Measurements from ENCODE around the gene WBP1L.
"Not testable (repeated sequence)": the region's sequence is repeated elsewhere in the genome, so short reads cannot be mapped to it uniquely, and the experiment has no call there.

The WBP1L gene

DNA sequence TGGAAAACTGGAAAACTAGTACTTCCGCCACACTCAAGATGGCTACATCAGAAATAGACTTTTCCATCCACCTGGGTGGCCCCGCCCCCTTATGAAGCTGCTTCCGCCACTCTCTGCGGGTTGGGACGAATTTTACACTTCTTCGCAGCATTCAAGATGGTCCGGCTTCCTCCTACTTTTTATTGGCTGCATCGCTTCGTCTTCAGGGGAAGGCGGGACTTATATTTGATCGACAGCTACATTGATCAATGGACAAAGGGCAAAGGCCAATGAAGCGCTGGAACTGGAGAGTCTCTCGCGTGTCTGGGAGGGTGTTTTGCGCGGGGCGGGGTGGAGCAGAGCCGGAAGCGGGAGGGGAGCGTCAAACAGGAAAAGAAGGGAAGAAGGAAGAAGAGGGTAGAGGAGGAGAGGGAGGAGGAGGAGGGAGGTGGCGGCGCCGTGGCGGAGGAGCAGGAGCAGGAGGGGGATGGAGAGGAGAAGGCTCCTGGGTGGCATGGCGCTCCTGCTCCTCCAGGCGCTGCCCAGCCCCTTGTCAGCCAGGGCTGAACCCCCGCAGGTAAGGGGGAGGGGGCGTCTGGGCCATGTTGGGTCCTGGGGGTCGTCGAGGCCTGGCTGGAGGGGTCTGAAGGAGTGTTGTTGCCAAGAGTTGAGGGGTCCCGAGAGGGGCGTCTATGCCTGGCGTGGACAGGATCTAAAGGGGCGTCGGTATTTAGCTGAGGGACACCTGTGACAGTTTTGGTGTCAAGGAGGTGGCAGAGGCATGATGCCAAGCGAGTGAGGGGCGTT lies at the start of gene WBP1L:
Gene WBP1L, plus strand, starts transcription at position 361 of the 786 bp plus-strand sequence. Its CDS starts 106 bp downstream, at position 467.
- peak; percentile 93 for DNase-seq

DNA sequence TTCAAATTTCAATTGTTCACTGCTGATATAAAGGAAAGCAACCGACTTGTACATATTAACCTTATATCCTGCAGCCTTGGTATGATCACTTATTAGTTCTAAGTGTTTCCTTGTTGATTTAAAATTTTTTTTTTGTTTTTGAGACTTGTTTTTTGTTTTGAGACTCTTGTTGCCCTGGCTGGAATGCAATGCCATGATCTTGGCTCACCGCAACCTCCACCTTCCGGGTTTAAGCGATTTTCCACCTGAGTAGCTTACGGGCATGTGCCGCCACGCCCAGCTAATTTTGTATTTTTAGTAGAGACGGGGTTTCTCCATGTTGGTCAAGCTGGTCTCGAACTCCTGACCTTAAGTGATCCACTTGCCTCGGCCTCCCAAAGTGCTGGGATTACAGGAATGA lies 48.3 kb upstream of the WBP1L start:
- not testable (repeated sequence) for DNase-seq

DNA sequence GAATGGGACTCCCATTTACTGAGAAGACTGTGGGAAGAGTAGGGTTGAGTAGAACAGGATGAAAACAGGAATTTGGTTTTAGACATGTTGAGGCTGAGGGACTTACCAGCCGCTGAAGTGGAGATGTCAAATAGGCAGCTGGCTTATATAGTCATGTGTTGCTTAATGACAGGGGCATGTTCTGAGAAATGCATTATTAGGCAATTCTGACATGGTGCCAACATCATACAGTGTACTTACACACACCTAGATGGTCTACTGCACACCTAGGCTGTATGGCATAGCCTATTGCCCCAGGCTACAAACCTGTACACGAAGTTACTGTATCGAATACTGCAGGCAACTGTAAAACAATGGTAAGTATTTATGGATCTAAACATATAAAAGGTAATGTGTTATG lies 47.0 kb upstream of the WBP1L start:
- no peak for DNase-seq

DNA sequence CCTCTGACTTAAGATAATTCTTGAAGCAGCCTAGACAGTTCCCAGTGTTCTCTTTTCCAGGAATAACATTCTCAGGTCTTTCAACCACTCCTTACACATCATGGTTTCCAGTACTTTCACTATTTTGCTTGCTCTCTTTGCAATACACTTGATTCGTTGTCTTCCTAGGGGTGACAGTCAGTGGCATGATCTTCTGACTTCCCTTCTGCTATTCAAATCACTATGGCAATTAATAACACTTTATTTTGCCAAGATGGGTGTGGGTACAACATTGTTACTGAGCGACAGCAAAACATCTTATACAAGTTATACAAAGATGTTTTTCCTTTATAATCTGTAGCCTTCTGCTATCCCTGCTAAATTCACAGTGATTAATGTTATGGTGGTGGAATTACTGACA lies 44.9 kb upstream of the WBP1L start:
- DNase-seq = no peak

DNA sequence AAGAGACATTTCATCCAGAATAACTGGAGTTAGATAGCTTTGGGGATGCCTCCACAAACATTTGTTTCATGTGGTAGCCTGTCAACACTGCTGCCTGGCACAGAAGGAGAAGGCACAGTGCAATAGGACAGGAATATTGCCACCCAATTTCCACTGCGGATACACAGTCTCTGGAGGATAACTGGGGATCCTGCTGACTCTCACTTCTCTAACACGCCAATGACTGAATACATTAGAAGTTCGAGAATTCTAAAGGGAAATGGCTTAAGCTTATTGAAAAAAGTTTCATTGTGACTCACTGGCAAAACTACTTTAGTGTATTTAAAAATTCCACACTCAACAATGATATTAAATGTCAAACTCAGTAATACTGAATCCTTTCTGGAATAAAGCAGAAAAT lies 42.5 kb upstream of the WBP1L start:
- DNase-seq = no peak

DNA sequence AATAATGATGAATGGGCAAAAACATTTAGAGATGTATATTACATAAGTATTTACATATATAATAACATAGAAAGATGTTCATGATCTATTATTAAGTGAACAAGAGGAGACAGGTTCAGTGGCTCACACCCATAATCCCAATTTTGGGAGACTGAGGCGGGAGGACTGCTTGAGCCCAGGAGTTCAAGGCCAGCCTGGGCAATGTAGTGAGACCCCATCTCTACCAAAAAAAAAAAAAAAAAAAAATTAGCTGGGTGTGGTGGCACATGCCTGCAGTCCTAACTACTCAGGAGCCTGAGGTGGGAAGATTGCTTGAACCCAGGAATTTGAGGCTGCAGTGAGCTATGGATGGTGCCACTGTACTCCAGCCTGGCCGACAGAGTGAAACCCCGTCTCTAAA lies 42.0 kb upstream of the WBP1L start:
- no peak for DNase-seq

DNA sequence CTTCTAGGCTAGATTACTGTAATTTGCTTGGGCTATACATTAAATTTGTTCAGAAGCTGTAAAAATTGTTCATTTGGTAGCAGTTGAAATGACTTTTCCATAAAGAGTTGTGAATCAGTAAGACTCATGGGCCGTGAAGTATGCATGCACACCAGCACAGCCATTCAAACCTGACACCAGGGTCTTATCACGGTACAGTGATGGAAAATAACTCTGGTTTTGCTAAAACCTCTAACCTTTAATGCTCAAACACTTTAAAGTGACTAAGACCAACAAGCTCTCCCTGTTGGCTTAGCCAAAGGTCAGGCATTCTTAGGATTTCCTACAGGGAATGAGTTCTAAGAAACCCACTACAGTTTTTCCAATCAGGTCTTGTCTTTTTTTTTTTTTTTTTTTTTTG lies 41.0 kb upstream of the WBP1L start:
- no peak for DNase-seq

DNA sequence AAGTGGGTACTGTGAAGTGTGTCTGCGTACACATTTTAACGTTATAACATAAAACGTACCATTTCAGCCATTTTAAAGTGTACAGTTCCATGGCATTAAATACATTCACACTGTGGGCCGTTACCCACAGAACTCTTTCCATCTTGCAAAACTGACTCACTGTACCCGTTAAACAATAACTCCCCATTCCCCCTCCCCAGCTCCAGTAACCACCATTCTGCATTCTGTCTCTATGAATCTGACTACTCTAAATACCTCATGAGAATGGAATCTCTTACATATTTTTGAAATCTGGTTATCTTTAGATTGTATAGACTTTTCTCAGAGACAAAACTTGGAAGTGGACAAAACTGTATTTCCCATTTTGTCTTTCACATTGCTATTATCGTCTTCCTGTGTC lies 38.8 kb upstream of the WBP1L start:
- DNase-seq = no peak

DNA sequence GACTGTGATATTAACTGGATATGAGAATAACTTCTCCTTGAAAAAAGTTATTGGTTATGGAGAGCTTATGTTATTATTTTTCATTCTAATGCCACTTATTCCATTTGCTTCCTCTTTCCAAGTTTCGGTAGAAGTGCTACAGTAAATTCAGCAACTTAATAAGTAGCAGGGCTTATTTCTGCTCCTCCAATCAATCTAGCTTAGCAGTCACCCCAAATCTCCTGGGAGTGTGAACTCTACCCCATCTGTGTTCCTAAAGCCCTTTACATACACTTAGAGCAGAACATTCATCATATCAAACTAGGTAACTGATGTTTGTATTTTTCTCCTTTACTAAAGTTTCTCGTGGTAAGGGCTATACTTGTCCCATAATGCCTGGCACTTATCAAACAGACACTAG lies 38.2 kb upstream of the WBP1L start:
- DNase-seq = no peak

DNA sequence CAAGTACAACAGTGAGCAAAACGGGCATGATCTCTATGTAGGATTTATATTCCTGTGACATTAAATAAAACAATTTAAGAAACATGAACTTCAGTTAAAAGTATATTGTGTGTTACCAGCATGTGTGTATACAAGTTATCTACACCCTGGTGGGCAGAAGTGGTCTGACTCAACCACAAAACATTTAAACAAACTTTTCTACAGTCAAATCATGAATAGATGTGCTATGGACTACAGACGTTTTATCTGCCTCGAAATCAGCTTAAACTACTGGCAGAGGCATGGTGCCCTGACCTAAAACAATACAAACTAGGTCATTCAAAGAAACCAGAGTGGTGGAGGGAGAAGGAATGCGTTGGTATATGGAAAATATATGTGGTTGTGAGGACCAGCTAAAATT lies 33.1 kb upstream of the WBP1L start:
- no peak for DNase-seq

DNA sequence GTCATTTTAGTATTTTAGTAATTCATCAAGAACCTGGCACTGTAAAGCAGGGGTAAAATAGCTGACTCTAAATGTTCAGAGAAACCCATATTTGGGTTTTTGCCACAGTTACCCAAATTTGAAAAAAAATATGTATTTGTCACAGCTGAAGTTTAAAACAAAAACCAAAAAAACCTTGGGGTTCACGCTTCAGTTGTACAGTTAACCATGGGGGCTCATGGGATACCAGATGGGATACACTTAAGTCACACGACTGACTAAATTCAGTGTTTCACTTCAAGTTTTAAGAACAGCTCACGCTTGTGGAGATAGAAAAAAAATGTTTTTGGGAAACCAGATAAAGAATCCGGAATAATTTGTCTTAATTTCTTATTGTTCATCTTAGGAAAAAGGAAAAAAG lies 31.7 kb upstream of the WBP1L start:
- no peak for DNase-seq

DNA sequence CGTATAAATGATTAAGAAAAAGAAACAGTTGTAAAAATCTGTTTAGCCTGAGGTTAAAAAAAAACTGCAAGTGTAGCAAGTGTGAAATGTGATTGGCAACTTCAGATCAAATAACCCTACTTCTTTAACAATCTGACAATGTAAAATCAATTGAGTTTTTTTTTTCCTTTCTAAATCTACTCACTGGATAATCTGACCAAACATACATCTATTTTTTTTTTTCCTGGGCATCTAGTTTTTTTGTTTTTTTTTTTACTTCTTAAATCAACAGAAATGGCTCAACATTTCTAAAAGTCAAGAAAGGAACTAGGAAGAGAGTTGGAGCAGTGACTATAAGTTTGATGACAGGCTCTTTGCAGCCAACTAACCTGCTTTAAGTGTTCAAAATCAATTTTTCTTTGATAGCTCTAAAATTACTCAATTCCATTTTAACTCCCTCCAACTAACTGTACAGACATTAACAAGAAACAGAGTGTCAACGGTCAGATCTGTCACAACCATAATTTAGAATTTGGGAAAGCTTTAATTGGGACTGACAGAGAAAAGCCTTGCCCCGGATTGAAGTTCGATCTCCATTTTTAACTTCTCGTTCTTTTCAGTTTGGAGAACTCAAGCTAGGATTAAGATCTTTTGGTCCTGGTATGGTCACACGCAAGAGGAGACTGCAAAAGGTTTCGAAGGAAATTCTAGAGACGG lies 30.8 kb upstream of the WBP1L start:
- no peak for DNase-seq

DNA sequence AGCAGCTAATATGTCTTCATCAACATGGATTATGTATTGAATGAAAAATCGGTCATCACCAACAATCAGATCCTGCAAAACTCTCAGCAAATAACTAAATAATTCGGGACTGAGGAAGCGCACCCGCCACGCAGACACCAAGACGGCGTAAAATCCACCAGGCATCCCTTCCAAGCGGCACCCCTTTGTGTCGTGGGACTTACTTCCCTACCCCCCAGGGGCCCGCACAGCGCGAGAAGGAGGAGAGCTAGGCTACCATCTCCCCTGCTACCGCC lies 30.3 kb upstream of the WBP1L start:
- DNase-seq = no peak

DNA sequence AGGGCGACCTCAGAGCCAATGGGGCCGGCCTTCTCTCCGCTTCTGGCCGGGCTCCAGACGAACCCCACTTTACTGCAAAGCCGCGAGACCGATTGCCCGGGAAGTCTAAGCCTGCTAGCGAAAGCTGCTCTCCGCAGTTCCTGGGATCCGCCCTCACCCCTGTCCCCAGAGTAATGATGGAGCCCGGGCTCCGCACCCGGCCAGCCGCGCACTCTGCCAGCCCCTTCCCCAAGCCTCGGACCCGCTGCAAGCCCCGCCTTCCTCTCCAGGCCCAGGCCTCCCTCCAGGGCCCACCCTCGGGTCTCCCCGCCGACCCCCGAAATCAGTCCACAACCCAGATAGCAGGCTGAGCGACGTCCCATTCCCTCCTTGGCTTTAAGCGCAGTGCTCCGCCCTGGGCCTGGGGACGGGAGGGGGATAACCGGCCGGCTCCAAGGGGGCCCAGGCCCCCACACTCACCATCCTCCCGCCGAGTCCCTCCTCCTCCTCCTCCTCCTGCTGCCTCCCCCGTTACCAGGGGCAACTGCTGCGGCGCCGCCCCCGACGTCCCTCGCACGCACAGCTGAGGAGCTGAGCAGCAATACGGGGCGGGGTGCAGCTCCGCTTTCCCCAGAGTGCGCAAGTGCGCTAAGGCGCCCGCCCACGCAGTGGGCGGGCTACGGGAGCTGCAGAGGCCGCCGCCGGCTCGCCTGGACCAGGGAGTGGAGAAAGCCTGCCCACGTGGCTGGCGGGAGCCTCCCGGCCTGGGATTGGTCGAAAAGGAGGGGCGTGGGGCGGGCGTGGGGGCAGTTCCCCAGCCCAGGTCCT lies 29.7 kb upstream of the WBP1L start, which contains the start of gene ARL3:
Gene ARL3, minus strand, starts transcription at position 584 of the 807 bp plus-strand sequence. Its CDS starts 122 bp downstream, at position 462.
- DNase-seq = peak; percentile 86

DNA sequence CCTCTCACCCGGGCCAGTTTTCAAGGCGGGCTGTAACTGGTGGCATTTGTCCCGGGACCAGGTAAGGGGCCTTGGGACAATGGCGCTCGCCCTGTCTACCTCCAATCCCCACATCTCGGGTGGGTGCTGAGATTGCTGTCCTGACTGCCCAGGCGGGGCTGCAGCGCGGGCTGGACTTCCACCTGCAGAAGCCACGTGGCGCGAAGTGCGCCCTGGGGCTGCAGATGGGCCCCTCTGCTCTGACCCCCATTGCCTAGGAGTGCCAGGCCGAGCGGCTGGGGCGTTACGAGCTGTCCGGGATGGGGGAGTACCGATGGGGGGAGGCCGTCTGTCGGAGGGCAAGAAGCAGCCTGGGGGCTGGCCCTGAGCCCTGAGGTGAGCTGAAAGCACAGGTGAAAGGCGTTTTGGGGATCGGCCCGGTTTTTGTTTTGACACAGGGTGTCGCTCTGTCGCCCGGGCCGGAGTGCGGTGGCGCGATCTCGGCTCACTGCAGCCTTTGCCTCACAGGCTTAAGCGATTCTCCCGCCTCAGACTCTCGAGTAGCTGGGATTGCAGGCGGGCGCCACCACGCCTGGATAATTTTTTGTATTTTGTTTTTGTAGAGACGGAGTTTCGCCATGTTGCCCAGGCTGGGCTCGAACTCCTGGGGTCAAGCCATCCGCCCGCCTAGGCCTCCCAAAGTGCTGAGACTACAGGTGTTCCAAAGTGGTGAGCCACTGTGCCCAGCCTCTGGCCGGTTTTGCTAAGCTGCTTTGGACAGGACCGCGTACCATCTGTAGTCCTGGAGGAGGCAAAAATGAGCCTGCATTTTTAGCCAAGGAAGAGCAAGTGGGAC lies 28.9 kb upstream of the WBP1L start, which contains the start of gene SFXN2:
Gene SFXN2, plus strand, starts transcription at position 16 of the 835 bp plus-strand sequence. CDS start 12,001 bp downstream, outside the sequence.
- no peak for DNase-seq

DNA sequence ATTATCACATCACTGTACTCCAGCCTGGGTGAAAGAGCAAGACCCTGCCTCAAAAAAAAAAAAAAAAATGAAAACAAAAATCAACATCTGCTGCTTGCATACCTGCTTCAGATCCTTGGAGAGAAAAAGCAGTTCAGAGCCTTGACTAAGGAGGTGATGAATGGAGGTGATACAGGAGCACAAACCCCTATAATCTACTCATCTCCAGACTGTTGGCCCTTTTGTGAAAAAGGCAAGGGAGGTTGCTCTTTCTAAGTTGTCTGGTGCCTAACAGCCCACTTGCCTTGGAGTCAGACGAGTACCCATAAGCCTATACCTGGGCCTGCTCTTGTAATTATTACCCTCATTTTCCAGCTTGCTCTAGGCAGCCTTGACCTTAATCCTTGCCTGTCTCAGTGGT lies 27.9 kb upstream of the WBP1L start:
- no peak for DNase-seq

DNA sequence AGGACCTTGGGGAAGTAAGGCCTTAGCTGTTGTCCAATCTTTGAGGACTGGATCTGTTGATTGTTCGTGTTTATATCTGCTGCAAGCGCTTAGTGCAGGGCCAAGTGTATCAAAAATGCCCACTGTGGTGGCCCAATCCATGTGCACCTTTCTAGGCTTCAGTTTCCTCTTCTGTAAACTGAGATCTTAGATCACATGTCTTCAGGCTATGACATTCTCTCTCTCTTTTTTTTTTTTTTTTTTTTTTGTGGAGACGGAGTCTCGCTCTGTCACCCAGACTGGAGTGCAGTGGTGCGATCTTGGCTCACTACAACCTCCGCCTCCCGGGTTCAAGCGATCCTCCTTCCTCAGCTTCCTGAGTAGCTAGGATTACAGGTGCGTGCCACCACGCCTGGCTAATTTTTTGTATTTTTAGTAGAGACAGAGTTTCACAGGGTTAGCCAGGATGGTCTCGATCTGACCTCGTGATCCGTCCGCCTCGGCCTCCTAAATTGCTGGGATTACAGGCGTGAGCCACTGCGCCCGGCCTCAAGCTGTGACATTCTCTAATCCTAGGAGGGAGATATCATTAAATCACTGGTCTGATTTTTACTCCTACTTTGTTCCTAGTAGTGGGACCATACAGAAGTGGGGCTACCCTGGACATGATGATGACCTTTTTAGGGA lies 26.7 kb upstream of the WBP1L start:
- not testable (repeated sequence) for DNase-seq

DNA sequence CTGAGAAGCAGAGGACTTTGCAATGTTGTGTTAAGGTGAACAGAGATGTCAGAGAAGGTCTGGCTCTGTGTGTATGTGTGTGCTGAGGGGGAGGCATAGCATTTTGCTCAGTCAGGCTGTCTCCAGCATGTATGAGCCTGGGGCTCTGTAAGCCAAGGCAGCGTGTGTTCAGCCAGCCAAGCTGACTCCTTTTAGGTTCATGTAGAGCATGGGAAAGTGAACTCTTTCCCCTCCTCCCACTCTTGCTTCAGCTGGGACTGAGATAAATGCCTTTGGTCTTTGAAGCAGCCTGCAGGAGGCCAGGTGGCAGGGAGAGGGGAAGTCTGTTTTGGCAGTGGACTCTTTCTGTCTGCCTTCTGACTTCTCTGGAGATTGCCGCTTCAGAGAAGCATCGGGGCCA lies 25.5 kb upstream of the WBP1L start:
- DNase-seq = no peak

DNA sequence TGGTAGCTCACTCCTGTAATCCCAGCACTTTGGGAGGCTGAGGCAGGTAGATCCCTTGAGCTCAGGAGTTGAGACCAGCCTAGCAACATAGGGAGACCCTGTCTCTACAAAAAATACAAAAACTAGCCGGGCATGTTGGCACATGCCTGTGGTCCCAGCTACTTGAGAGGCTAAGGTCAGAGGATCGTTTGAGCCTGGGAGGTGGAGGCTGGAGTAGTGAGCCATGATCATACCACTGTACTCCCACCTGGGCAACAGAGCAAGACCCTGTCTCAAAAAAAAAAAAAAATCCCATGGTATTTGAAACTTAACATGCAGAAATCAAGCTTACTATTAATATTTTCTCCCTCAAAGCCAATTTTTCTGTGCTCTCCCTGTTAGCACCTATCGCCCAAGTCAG lies 23.4 kb upstream of the WBP1L start:
- DNase-seq = no peak

DNA sequence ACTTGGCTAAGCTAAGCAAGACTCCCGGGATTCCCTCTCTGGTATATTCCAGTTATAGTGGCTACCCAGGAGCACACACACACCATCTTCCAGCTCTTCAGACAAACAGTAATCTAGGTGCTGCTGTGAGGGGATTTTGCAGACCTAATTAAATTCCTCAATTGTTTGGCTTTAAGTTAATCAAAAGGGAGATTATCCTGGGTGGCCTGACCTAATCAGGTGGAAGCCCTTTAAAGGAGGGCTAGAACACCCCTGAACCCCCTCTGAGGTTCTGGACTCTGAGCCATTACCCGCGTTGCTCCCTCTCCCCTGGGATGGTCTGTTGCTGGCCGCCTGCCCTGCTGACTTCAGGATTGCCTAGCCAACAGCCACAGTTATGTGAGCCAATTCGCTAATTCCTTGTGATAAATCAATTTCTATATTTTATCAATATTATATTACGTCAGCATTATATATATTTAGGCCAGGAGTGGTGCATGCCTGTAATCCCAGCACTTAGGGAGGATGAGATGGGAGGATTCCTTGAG lies 22.9 kb upstream of the WBP1L start:
- no peak for DNase-seq

DNA sequence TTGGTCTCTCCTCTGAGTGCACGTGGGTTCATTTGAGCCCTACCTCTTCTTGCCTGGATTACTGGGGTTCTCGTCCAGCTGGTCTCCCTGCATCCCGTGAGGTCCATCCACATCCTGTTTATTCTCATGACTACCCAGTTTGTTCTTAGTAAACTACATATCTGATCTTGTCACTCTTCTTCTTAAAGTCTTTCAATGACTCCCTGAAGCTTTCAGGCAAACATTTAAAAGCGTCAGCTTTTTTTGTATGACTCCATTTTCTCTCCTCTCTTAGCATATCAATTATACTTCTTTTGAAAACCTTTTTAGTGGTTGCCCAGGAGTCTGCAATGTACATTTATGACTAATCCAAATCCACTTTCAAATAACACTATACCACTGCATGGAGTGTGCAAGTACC lies 21.8 kb upstream of the WBP1L start:
- no peak for DNase-seq

DNA sequence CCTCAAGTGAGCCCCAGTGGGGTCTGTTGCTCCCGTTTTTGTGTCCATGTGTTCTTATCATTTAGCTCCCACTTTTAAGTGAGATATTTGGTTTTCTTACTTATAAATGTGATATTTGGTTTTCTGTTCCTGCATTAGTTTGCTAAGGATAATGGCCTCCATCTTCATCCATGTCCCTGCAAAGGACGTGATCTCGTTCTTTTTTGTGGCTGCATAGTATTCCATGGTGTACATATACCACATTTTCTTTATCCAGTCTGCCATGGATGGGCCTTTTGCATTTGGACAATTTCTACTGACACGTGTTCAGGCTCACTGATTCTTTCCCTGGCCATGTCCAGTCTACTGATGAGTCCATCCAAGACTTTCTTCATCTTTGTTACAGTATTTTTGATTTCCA lies 19.8 kb upstream of the WBP1L start:
- no peak for DNase-seq

All from NCI-H2029 (cell line).